Nephron progenitor cell (in vitro differentiated cells): ENCODE results near the gene CLEC1A.

Source experiments
- DNase-seq: peaks from one replicate; pipeline ENCODE4 v3.0.0; 2021
- H3K27ac Mint-ChIP-seq: 2 replicates; pipeline ENCODE4 v1.8.0; 2021; ENCODE audit warnings: mild to moderate bottlenecking, moderate library complexity, mixed read lengths
- H3K27me3 Mint-ChIP-seq: 2 replicates; pipeline ENCODE4 v1.8.0; 2021; ENCODE audit warnings: mild to moderate bottlenecking, low read depth, mixed read lengths; ENCODE audit not compliant: poor library complexity
- H3K36me3 Mint-ChIP-seq: 2 replicates; pipeline ENCODE4 v1.8.0; 2021; ENCODE audit warnings: low read depth, mixed read lengths
- H3K4me1 Mint-ChIP-seq: 2 replicates; pipeline ENCODE4 v1.8.0; 2021; ENCODE audit warnings: mixed read lengths
- H3K4me3 Mint-ChIP-seq: 2 replicates; pipeline ENCODE4 v1.8.0; 2021; ENCODE audit warnings: mild to moderate bottlenecking, moderate library complexity, mixed read lengths
- H3K9me3 Mint-ChIP-seq: 2 replicates; pipeline ENCODE4 v1.8.0; 2021; ENCODE audit warnings: mild to moderate bottlenecking, moderate library complexity, mixed read lengths
- TF ChIP-seq, protein P1 (sequence below): fragments of 200-600 bp; sonication (generic); IDR thresholded peaks from 2 replicates; pipeline ENCODE4 v1.5.0; 2021; ENCODE audit warnings: antibody characterized with exemption

Gene CLEC1A

DNA sequence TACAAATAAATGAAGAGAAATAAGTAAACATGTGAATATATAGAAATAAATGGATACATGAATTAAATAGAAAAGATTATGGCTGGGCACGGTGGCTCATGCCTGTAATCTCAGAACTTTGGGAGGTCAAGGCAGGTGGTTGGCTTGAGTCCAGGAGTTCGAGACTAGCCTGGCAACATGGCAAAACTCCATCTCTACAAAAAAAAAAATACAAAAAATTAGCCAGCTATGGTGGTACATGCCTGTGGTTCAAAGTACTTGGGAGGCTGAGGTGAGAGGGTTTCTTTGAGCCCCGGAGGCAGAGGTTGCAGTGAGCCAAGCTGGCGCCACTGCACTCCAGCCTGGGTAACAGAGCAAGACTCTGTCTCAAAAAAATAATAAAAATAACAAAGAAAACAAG is 36.3 kb upstream of the CLEC1A start:
- Mint-ChIP-seq H3K27me3 (peaks cover 3% of the 10 kb centered on the region), H3K36me3 (no peaks in the 10 kb centered on the region), H3K4me1 (no peaks in the 10 kb centered on the region), H3K4me3 (no peak overlapping the region), H3K27ac (no peak overlapping the region), H3K9me3 (no peaks in the 10 kb centered on the region)
- TF ChIP-seq, protein P1, sequence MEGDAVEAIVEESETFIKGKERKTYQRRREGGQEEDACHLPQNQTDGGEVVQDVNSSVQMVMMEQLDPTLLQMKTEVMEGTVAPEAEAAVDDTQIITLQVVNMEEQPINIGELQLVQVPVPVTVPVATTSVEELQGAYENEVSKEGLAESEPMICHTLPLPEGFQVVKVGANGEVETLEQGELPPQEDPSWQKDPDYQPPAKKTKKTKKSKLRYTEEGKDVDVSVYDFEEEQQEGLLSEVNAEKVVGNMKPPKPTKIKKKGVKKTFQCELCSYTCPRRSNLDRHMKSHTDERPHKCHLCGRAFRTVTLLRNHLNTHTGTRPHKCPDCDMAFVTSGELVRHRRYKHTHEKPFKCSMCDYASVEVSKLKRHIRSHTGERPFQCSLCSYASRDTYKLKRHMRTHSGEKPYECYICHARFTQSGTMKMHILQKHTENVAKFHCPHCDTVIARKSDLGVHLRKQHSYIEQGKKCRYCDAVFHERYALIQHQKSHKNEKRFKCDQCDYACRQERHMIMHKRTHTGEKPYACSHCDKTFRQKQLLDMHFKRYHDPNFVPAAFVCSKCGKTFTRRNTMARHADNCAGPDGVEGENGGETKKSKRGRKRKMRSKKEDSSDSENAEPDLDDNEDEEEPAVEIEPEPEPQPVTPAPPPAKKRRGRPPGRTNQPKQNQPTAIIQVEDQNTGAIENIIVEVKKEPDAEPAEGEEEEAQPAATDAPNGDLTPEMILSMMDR, result no peak
- no peak for DNase-seq

GRCh38 chr12:10132850-10133370 is 34.1 kb upstream of the CLEC1A start:
- no peaks in the 10 kb centered on the region for H3K4me1 Mint-ChIP-seq
- no peaks in the 10 kb centered on the region for H3K9me3 Mint-ChIP-seq
- TF ChIP-seq, protein P1, result no peak
- H3K27ac Mint-ChIP-seq, result no peak overlapping the region
- H3K36me3 Mint-ChIP-seq, result no peaks in the 10 kb centered on the region
- DNase-seq, result no peak
- H3K27me3 Mint-ChIP-seq, result peaks cover 6% of the 10 kb centered on the region
- H3K4me3 Mint-ChIP-seq, result no peak overlapping the region

- H3K4me1 Mint-ChIP-seq, result no peaks in the 10 kb centered on the region
- peaks cover 6% of the 10 kb centered on the region for H3K27me3 Mint-ChIP-seq
- no peaks in the 10 kb centered on the region for H3K9me3 Mint-ChIP-seq
- no peak overlapping the region for H3K27ac Mint-ChIP-seq
- no peak overlapping the region for H3K4me3 Mint-ChIP-seq
- TF ChIP-seq, protein P1, result no peak
- no peak for DNase-seq
- H3K36me3 Mint-ChIP-seq, result no peaks in the 10 kb centered on the region
Observed at GRCh38 chr12:10131111-10131690, 32.4 kb upstream of the CLEC1A start.

- no peak for DNase-seq
- Mint-ChIP-seq H3K4me3 (no peak within 1 kb of the TSS), H3K36me3 (no peaks in the 10 kb centered on the region), H3K4me1 (no peaks in the 10 kb centered on the region), H3K27ac (no peak within 1 kb of the TSS), H3K9me3 (no peaks in the 10 kb centered on the region), H3K27me3 (peaks cover 6% of the 10 kb centered on the region)
- TF ChIP-seq, protein P1, result no peak
Observed at GRCh38 chr12:10130042-10130441, 31.3 kb upstream of the CLEC1A start, which contains the start of gene CLEC7A. Gene CLEC7A, minus strand, starts transcription at chr12:10130199. Its CDS starts 117 bp downstream, at chr12:10130082.

DNA sequence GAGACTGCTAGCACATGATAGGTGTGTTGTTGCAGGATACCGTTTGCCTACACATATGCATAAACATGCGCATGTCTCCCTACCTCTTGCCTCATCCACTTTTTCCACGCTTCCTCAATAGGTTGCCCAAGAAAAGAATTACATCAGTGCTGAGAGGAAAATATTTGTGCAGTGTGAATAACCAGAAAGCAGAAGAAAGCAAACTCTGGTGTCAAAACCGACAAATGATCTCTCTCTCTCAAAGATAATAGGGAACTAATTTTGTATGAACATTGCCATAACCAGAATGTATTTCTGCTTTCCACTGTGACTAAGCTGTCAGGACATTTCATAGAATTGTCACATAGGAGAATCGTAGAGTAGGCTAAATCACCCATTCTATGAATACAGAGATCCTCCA is 29.9 kb upstream of the CLEC1A start:
- Mint-ChIP-seq H3K36me3 (no peaks in the 10 kb centered on the region), H3K4me1 (no peaks in the 10 kb centered on the region), H3K4me3 (no peak overlapping the region), H3K27me3 (peaks cover 6% of the 10 kb centered on the region), H3K27ac (no peak overlapping the region), H3K9me3 (no peaks in the 10 kb centered on the region)
- DNase-seq, result no peak
- TF ChIP-seq, protein P1, result no peak

- Mint-ChIP-seq H3K27me3 (peaks cover 6% of the 10 kb centered on the region), H3K9me3 (no peaks in the 10 kb centered on the region), H3K27ac (no peak overlapping the region), H3K4me3 (no peak overlapping the region), H3K4me1 (no peaks in the 10 kb centered on the region), H3K36me3 (no peaks in the 10 kb centered on the region)
- DNase-seq, result no peak
- TF ChIP-seq, protein P1, result no peak
Observed at GRCh38 chr12:10126413-10126812, 27.6 kb upstream of the CLEC1A start.
